Upper lobe of left lung (tissue), 4 donors: ENCODE results near the gene ZNF724.
A peak's percentile ranks its signal among the peaks of the same experiment; 100 is the strongest.

Experiments
- EP300 ChIP-seq, 4 donors: sonication (generic); formaldehyde crosslinking; IDR thresholded peaks; one replicate each; pipeline ENCODE4 v1.5.1; 2017; ENCODE audit warnings: antibody characterized with exemption in 4 of 4, control low read depth in 2 of 4
- POLR2A ChIP-seq, 4 donors: fragments of 450-650 bp; IDR thresholded peaks; one replicate each; pipeline ENCODE4 v1.5.1; 2016 to 2017; ENCODE audit warnings: antibody characterized with exemption in 4 of 4, mild to moderate bottlenecking in 2 of 4
- POLR2AphosphoS5 ChIP-seq, 2 donors: sonication (generic); formaldehyde crosslinking; IDR thresholded peaks; one replicate each; pipeline ENCODE4 v1.5.1; 2017; ENCODE audit warnings: antibody characterized with exemption in 2 of 2
- TF ChIP-seq, protein P1 (sequence below), 6 experiments: fragments of 450-650 bp in 4 of 6; fragments of 200-600 bp in 2 of 6; sonication (generic) in 2 of 6; IDR thresholded peaks; one replicate each; pipeline ENCODE4 v1.5.1; 2016 to 2019; ENCODE audit warnings: antibody characterized with exemption in 6 of 6

DNA sequence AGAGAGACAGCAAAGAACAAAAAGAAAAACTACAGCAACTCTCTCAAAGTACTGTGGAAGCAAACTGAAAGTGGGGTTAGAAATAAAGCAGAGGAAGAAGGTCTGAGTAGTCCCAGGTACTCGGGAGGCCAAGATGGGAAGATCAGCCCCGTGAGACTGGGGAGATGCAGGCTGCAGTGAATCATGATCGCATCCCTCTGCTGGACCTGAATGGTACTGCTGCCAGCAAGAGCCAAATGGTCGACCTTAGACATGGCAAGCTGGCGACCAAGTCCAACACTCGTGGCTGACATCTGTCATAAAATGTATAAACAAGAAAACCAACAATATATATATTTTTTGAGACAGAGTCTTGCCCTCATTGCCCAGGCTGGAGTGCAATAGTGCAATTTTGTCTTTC, 33.7 kb upstream of the ZNF724 start:
- TF ChIP-seq, protein P1, sequence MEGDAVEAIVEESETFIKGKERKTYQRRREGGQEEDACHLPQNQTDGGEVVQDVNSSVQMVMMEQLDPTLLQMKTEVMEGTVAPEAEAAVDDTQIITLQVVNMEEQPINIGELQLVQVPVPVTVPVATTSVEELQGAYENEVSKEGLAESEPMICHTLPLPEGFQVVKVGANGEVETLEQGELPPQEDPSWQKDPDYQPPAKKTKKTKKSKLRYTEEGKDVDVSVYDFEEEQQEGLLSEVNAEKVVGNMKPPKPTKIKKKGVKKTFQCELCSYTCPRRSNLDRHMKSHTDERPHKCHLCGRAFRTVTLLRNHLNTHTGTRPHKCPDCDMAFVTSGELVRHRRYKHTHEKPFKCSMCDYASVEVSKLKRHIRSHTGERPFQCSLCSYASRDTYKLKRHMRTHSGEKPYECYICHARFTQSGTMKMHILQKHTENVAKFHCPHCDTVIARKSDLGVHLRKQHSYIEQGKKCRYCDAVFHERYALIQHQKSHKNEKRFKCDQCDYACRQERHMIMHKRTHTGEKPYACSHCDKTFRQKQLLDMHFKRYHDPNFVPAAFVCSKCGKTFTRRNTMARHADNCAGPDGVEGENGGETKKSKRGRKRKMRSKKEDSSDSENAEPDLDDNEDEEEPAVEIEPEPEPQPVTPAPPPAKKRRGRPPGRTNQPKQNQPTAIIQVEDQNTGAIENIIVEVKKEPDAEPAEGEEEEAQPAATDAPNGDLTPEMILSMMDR (IDR thresholded peaks at IDR 0.05), result peak; percentile 46 to 77 (median 66)
- TF ChIP-seq POLR2A (IDR thresholded peaks at IDR 0.05), result no peak
- TF ChIP-seq POLR2AphosphoS5 (IDR thresholded peaks at IDR 0.05), result no peak
- no peak for TF ChIP-seq EP300 (IDR thresholded peaks at IDR 0.05)
